ENCODE results near the gene NME1.
"Not testable (repeated sequence)": the region's sequence is repeated elsewhere in the genome, so short reads cannot be mapped to it uniquely, and the experiment has no call there.

The NME1 gene

DNA sequence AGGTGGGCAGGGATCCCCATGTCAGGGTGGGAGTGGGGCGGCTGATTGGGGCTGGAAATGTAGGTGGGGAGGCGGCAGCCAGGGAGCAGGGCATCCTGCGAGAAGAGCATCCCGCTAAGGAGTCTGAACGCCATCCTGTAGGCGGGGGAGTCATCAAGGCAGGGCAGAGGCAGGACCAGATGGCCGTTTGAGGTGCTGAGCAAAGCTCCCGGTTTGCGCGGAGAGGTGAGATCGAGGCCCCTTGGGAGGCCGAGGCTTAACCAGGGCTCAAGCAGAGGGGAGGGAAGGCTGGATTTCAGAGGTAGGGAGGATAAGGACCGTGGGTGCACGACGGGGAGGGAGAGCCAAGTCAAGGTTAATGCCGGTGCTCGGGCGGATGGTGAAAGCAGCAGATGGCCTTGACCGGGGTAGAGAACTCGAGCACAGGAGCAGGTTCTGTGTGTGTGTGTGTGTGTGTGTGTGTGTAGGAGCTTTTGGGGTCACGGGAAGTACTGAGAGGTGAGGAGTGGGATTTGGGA, 12.4 kb downstream of the NME1 start:
- TF ChIP-seq SUZ12 (IDR thresholded peaks at IDR 0.05; ENCODE audit: extremely low read depth, insufficient read depth, insufficient read length) (no peak), ZNF274 (IDR thresholded peaks at IDR 0.05; ENCODE audit: low read depth, low read length) (no peak), YY1 (IDR thresholded peaks at IDR 0.05; ENCODE audit: insufficient read depth, insufficient read length) (no peak)
- Histone ChIP-seq H3K4me3 (ENCODE audit: insufficient read length, low read depth) (peak overlapping the region; percentile 61), H3K4me1 (ENCODE audit: insufficient read depth, insufficient read length) (peaks cover 7% of the 10 kb centered on the region), H3K9me3 (ENCODE audit: insufficient read depth, low read length) (no peaks in the 10 kb centered on the region), H3K27me3 (ENCODE audit: insufficient read depth, insufficient read length) (no peaks in the 10 kb centered on the region), H3K9ac (ENCODE audit: insufficient read length, low read depth) (peak overlapping the region; percentile 83), H3K36me3 (ENCODE audit: insufficient read depth, insufficient read length, low read length) (peaks cover 77% of the 10 kb centered on the region)
- no peak for DNase-seq (ENCODE audit: low read depth, low spot score)

DNA sequence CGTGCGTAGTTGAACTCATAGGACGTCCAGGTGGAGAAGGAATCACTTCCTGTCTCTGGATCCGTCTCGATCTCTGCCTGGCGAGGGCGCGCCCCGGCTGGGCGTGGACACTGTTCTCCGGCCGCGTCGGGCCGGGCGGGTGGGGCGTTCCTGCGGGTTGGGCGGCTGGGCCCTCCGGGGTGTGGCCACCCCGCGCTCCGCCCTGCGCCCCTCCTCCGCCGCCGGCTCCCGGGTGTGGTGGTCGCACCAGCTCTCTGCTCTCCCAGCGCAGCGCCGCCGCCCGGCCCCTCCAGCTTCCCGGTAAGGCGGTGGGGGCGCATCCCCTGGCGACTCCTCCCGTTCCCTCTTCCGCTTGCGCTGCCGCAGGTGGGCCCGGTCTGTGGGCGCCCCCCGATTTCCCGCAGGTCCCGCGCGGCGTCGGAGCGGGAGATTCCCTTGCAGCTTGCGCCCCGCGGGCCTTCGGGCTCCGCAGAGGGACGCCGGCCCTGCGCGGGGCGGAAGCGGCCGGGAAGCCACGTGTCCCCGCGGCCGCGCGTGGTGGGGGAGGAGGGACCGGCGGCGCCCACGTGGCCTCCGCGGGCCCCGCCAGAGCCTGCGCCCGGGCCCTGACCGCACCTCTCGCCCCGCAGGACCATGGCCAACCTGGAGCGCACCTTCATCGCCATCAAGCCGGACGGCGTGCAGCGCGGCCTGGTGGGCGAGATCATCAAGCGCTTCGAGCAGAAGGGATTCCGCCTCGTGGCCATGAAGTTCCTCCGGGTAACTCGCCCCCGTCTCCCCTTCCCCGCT, 13.0 kb downstream of the NME1 start, which contains the start of gene NME2:
Gene NME2 (plus strand): TSS at position 214 of the 789 bp plus-strand sequence. CDS start 420 bp downstream, at position 634.
- Histone ChIP-seq H3K9ac (ENCODE audit: insufficient read length, low read depth) (peak within 1 kb of the TSS; percentile 100), H3K27me3 (ENCODE audit: insufficient read depth, insufficient read length) (no peaks in the 10 kb centered on the region), H3K4me1 (ENCODE audit: insufficient read depth, insufficient read length) (peaks cover 7% of the 10 kb centered on the region), H3K4me3 (ENCODE audit: insufficient read length, low read depth) (peak within 1 kb of the TSS; percentile 100), H3K36me3 (ENCODE audit: insufficient read depth, insufficient read length, low read length) (peaks cover 77% of the 10 kb centered on the region), H3K9me3 (ENCODE audit: insufficient read depth, low read length) (no peaks in the 10 kb centered on the region)
- peak; percentile 76 for DNase-seq (ENCODE audit: low read depth, low spot score)
- TF ChIP-seq SUZ12 (IDR thresholded peaks at IDR 0.05; ENCODE audit: extremely low read depth, insufficient read depth, insufficient read length) (no peak), YY1 (IDR thresholded peaks at IDR 0.05; ENCODE audit: insufficient read depth, insufficient read length) (no peak), ZNF274 (IDR thresholded peaks at IDR 0.05; ENCODE audit: low read depth, low read length) (no peak)

DNA sequence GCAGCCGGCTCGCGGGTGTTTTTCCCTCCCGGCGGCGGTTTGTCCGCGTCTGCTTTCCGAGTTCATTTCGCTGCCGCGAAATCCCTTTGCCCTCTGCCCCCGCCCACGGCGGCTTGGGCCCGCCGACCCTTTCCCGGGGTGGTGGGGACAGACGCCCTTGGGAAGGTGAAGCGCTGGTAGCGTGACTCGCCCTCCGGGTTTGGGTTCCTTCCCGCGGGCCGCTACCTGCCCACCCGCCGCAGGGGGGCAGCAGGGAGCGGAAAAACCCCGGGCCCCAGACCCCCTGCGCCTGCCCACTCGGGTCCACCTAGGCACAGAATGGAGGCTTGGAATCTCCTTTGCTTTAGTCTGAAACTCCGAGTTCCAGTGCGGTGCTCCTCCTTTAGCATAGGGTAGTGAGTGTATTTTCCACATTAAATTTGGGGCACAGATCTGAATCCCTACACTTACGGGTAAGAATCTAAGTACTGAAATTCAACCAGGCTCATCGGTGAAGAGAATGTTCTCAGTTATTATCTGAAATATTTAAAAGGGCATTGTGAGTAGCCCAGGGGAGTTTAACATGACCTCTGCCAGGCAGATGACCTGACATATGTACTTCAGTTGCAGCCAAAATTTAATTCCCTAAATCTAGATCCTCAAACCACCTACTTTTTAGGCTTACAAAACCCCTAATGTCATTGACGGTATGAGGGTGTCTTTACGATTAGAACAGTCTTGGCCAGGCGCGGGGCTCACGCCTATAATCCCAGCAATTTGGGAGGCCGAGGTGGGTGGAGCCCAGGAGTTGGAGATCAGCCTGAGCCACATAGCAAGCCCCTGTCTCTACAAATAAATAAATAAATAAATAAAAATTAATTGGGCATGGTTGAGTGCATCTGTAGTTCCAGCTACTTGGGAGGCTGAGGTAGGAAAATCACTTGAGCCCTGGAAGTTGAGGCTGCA, 13.9 kb downstream of the NME1 start:
- Histone ChIP-seq H3K9me3 (ENCODE audit: insufficient read depth, low read length) (no peaks in the 10 kb centered on the region), H3K4me3 (ENCODE audit: insufficient read length, low read depth) (peak overlapping the region; percentile 100), H3K9ac (ENCODE audit: insufficient read length, low read depth) (peak overlapping the region; percentile 100), H3K36me3 (ENCODE audit: insufficient read depth, insufficient read length, low read length) (peaks cover 76% of the 10 kb centered on the region), H3K4me1 (ENCODE audit: insufficient read depth, insufficient read length) (peaks cover 7% of the 10 kb centered on the region), H3K27me3 (ENCODE audit: insufficient read depth, insufficient read length) (no peaks in the 10 kb centered on the region)
- TF ChIP-seq SUZ12 (IDR thresholded peaks at IDR 0.05; ENCODE audit: extremely low read depth, insufficient read depth, insufficient read length) (no peak), YY1 (IDR thresholded peaks at IDR 0.05; ENCODE audit: insufficient read depth, insufficient read length) (no peak), ZNF274 (IDR thresholded peaks at IDR 0.05; ENCODE audit: low read depth, low read length) (no peak)
- DNase-seq (ENCODE audit: low read depth, low spot score) = no peak

DNA sequence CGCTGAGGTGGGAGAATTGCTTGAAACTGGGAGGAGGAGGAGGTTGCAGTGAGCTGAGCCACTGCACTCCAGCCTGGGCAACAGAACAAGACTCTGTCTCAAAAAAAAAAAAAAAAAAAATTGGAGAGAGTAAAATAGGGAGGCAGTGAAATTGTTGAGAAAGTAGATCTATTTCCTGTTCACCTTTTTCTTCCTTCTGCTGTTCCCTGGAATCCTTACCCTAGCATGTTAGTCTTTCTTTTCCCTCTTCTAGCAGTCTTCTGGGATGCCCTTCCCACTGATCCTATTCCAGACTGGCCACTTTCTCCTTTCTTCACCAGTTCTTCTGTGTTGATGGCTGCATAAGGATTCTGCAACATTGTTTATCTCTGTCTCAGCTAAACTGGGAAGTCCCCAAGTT, 16.0 kb downstream of the NME1 start:
- Histone ChIP-seq H3K4me1 (ENCODE audit: insufficient read depth, insufficient read length) (peaks cover 7% of the 10 kb centered on the region), H3K27me3 (ENCODE audit: insufficient read depth, insufficient read length) (no peaks in the 10 kb centered on the region), H3K9ac (ENCODE audit: insufficient read length, low read depth) (no peak overlapping the region), H3K9me3 (ENCODE audit: insufficient read depth, low read length) (no peaks in the 10 kb centered on the region), H3K4me3 (ENCODE audit: insufficient read length, low read depth) (no peak overlapping the region), H3K36me3 (ENCODE audit: insufficient read depth, insufficient read length, low read length) (peaks cover 77% of the 10 kb centered on the region)
- DNase-seq (ENCODE audit: low read depth, low spot score) = no peak
- no peak for TF ChIP-seq YY1 (IDR thresholded peaks at IDR 0.05; ENCODE audit: insufficient read depth, insufficient read length)
- TF ChIP-seq SUZ12 (IDR thresholded peaks at IDR 0.05; ENCODE audit: extremely low read depth, insufficient read depth, insufficient read length) = no peak
- no peak for TF ChIP-seq ZNF274 (IDR thresholded peaks at IDR 0.05; ENCODE audit: low read depth, low read length)

DNA sequence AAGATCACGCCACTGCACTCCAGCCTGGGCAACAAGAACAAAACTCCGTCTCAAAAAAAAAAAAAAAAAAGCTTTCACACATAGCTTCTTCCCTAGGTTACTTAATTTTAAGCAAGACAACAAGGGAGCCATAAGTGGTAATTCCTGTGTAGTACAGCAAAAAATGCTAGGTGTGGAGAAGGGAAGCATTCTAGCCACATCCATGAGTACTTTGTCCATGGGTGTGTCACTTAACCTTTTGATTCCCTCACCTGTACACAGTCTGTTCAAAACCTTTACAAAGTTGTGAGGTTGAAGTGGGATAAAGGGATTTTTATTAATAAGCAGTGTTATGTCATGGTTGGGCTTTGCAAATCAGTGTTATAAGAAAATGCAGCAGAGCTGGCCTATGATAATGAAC, 17.4 kb downstream of the NME1 start:
- peaks cover 72% of the 10 kb centered on the region for H3K36me3 ChIP-seq (ENCODE audit: insufficient read depth, insufficient read length, low read length)
- H3K9ac ChIP-seq (ENCODE audit: insufficient read length, low read depth) = no peak overlapping the region
- TF ChIP-seq ZNF274 (IDR thresholded peaks at IDR 0.05; ENCODE audit: low read depth, low read length) (no peak), YY1 (IDR thresholded peaks at IDR 0.05; ENCODE audit: insufficient read depth, insufficient read length) (no peak), SUZ12 (IDR thresholded peaks at IDR 0.05; ENCODE audit: extremely low read depth, insufficient read depth, insufficient read length) (no peak)
- no peak overlapping the region for H3K4me3 ChIP-seq (ENCODE audit: insufficient read length, low read depth)
- no peaks in the 10 kb centered on the region for H3K9me3 ChIP-seq (ENCODE audit: insufficient read depth, low read length)
- H3K4me1 ChIP-seq (ENCODE audit: insufficient read depth, insufficient read length) = no peaks in the 10 kb centered on the region
- no peak for DNase-seq (ENCODE audit: low read depth, low spot score)
- H3K27me3 ChIP-seq (ENCODE audit: insufficient read depth, insufficient read length) = no peaks in the 10 kb centered on the region

DNA sequence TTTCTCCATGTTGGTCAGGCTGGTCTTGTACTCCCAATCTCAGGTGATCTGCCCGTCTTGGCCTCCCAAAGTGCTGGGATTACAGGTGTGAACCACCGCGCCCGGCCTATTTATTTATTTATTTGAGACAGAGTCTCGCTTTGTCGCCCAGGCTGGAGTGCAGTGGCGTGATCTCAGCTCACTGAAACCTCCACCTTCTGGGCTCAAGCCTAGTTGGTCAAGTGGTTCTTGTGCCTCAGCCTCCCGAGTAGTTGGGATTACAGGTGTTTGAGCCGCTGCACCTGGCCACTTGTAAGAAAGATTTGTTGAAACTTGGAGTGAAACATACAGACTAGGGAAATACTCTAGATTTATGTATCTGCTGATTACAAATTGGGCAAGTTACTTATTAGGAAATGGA, 18.7 kb downstream of the NME1 start:
- DNase-seq (ENCODE audit: low read depth, low spot score); H3K4me3 ChIP-seq (ENCODE audit: insufficient read length, low read depth); H3K4me1 ChIP-seq (ENCODE audit: insufficient read depth, insufficient read length); H3K9ac ChIP-seq (ENCODE audit: insufficient read length, low read depth); H3K9me3 ChIP-seq (ENCODE audit: insufficient read depth, low read length); H3K27me3 ChIP-seq (ENCODE audit: insufficient read depth, insufficient read length): not testable (repeated sequence)
- H3K36me3 ChIP-seq (ENCODE audit: insufficient read depth, insufficient read length, low read length) = peaks cover 68% of the 10 kb centered on the region

DNA sequence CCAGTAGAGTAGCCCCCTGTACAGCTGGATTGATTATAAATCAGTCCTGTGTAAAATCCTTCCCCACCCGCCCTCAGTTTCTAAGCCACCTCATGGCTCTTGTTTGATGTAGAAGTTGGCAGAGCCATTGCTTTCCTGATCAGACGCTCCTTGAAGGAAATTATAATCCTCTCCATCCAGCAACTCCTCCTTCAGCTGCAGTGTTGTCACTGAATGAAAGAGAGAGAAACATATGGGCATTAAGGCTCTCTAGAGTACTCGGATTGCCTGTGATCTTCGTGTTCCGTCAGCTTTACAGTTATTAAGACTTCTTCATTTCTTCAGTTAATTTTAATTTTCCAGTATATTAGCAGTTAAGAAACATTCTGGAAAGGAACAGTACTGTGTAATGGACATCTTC, 27.1 kb downstream of the NME1 start:
- no peak for DNase-seq (ENCODE audit: low read depth, low spot score)
- no peaks in the 10 kb centered on the region for H3K27me3 ChIP-seq (ENCODE audit: insufficient read depth, insufficient read length)
- TF ChIP-seq ZNF274 (IDR thresholded peaks at IDR 0.05; ENCODE audit: low read depth, low read length) = no peak
- no peak for TF ChIP-seq SUZ12 (IDR thresholded peaks at IDR 0.05; ENCODE audit: extremely low read depth, insufficient read depth, insufficient read length)
- TF ChIP-seq YY1 (IDR thresholded peaks at IDR 0.05; ENCODE audit: insufficient read depth, insufficient read length) = no peak
- peaks cover 43% of the 10 kb centered on the region for H3K36me3 ChIP-seq (ENCODE audit: insufficient read depth, insufficient read length, low read length)
- H3K9ac ChIP-seq (ENCODE audit: insufficient read length, low read depth) = no peak overlapping the region
- H3K4me1 ChIP-seq (ENCODE audit: insufficient read depth, insufficient read length) = no peaks in the 10 kb centered on the region
- H3K9me3 ChIP-seq (ENCODE audit: insufficient read depth, low read length) = no peaks in the 10 kb centered on the region
- no peak overlapping the region for H3K4me3 ChIP-seq (ENCODE audit: insufficient read length, low read depth)
